ENCODE results near the gene ARIH1.
"Not testable (repeated sequence)": the region's sequence is repeated elsewhere in the genome, so short reads cannot be mapped to it uniquely, and the experiment has no call there.

Gene ARIH1, protein sequence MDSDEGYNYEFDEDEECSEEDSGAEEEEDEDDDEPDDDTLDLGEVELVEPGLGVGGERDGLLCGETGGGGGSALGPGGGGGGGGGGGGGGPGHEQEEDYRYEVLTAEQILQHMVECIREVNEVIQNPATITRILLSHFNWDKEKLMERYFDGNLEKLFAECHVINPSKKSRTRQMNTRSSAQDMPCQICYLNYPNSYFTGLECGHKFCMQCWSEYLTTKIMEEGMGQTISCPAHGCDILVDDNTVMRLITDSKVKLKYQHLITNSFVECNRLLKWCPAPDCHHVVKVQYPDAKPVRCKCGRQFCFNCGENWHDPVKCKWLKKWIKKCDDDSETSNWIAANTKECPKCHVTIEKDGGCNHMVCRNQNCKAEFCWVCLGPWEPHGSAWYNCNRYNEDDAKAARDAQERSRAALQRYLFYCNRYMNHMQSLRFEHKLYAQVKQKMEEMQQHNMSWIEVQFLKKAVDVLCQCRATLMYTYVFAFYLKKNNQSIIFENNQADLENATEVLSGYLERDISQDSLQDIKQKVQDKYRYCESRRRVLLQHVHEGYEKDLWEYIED

DNA sequence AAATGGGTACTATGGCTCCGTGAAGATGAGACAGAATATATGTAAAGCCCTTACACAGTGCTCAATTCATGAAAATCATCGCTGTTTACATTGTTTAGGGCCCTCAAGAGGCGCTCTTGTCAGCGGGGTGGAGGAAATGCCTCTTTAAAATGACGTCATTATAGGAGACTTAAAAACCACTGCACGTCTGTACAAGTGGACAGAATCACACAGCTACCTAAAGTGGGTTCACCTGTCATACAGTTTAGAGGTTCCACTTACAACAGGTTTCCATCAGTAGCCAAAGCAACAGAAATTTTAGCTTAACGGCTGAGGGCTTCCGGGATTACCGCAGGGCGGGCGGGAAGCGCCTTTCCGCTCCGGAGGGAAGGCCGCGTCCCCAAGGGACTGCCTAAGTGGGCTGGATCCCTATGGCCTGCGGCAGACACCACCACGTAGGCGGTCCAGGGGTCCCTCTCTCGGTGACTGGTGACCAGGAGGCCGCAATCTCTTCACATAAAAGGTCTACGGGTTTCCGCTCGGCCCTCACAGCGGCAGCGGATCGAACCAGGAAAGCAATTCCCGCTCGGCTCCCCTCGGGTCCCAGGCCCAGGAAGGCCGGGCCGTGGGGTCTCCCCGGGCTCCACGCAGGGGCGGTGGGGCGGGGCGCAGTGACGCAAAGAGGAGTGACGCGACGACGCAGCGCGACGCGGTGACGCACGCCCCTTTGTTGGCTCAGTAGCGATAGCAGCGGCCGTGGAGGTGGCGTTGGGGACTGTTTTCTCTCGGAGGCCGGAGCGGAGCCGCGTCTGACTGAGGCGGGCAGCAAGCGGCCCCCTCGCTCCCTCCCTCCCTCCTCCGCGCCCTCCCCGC, at the start of gene ARIH1:
Gene ARIH1 (plus strand): TSS at position 717 of the 852 bp plus-strand sequence. CDS start 310 bp downstream, outside the sequence.
- TF ChIP-seq, protein P1, sequence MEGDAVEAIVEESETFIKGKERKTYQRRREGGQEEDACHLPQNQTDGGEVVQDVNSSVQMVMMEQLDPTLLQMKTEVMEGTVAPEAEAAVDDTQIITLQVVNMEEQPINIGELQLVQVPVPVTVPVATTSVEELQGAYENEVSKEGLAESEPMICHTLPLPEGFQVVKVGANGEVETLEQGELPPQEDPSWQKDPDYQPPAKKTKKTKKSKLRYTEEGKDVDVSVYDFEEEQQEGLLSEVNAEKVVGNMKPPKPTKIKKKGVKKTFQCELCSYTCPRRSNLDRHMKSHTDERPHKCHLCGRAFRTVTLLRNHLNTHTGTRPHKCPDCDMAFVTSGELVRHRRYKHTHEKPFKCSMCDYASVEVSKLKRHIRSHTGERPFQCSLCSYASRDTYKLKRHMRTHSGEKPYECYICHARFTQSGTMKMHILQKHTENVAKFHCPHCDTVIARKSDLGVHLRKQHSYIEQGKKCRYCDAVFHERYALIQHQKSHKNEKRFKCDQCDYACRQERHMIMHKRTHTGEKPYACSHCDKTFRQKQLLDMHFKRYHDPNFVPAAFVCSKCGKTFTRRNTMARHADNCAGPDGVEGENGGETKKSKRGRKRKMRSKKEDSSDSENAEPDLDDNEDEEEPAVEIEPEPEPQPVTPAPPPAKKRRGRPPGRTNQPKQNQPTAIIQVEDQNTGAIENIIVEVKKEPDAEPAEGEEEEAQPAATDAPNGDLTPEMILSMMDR (IDR thresholded peaks at IDR 0.05; ENCODE audit: insufficient read depth, low read depth, low read length, missing control alignments), result peak; percentile 45
- peak; percentile 97 for DNase-seq (ENCODE audit: low read depth)
- H3K4me3 ChIP-seq (ENCODE audit: low read depth, low read length), result peak within 1 kb of the TSS; percentile 99

DNA sequence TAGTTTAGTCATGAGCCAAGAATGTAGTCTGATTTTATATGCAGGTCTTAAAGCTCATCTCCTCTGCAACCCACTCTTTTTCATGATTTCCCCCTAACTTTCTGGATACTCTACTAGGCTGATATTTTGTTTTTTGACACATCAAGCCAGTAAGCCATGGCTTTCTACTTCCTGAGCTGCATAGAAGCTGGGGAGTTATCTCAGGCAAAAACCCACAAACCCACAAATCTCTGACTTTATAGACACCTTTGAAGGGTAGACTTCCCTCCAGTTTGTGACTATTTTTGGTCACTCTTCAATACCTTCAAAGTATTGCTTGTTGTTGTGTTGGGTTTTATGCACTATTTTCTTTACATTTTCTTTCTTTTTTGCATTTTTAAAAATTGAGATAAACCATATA, 47.4 kb upstream of the ARIH1 start:
- H3K4me3 ChIP-seq (ENCODE audit: low read depth, low read length), result no peak overlapping the region
- TF ChIP-seq, protein P1 (IDR thresholded peaks at IDR 0.05; ENCODE audit: insufficient read depth, low read depth, low read length, missing control alignments), result no peak
- no peak for DNase-seq (ENCODE audit: low read depth)

DNA sequence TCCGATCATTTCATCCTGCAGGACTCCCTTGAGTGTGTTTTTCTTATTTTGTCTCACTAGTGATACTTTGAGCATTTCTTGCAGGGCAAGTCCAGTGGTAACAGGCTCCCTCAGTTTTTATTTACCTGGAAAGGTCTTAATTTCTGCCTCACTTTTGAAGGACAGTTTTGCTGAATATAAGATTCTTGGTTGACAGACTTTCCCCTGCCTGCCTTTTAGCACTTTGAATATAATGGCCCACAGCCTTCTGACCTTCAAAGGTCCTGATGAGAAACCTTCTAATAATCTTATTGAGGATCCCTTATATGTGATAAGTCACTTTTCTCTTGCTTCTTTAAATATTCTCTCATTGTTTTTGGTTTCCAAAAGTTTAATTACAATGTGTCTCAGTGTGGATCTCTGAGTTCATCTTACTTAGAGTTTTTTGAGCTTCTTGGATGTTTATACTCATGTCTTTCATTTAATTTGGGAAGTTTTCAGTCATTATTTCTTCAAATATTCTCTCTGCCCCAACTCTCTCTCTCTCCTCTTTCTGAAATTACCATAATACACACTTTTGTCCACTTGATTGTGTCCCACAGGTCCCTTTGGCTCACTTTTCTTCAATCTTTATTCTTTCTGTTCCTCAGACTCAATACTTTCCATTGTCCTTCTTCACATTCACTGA, 36.3 kb upstream of the ARIH1 start:
- H3K4me3 ChIP-seq (ENCODE audit: low read depth, low read length), result no peak overlapping the region
- TF ChIP-seq, protein P1 (IDR thresholded peaks at IDR 0.05; ENCODE audit: insufficient read depth, low read depth, low read length, missing control alignments), result no peak
- DNase-seq (ENCODE audit: low read depth), result no peak

DNA sequence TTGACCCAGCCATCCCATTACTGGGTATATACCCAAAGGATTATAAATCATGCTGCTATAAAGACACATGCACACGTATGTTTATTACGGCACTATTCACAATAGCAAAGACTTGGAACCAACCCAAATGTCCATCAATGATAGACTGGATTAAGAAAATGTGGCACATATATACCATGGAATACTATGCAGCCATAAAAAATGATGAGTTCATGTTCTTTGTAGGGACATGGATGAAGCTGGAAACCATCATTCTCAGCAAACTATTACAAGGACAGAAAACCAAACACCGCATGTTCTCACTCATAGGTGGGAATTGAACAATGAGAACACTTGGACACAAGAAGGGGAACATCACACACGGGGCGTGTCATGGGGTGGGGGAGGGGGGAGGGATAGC, 31.3 kb upstream of the ARIH1 start:
- not testable (repeated sequence) for DNase-seq (ENCODE audit: low read depth); H3K4me3 ChIP-seq (ENCODE audit: low read depth, low read length)

DNA sequence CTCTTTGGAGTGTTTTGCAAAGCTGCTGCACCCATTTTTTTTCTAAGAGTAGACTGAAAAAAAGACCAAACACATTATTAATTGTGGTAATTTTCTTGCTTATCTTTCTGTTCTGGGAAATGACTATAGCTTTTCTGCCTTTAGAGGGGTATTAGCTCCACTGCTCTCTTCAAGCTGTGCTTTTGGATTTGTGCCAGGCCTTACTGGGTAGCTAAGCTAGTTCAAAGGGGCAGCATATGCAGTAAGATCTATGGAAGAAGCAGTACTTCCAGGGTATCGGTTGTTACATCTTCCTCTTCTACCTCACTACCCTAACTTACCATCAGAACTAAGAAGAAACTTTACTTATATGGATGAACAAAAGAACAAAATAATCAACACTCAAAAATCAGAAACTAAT, 28.7 kb upstream of the ARIH1 start:
- DNase-seq (ENCODE audit: low read depth), result no peak
- H3K4me3 ChIP-seq (ENCODE audit: low read depth, low read length), result no peak overlapping the region
- TF ChIP-seq, protein P1 (IDR thresholded peaks at IDR 0.05; ENCODE audit: insufficient read depth, low read depth, low read length, missing control alignments), result no peak

DNA sequence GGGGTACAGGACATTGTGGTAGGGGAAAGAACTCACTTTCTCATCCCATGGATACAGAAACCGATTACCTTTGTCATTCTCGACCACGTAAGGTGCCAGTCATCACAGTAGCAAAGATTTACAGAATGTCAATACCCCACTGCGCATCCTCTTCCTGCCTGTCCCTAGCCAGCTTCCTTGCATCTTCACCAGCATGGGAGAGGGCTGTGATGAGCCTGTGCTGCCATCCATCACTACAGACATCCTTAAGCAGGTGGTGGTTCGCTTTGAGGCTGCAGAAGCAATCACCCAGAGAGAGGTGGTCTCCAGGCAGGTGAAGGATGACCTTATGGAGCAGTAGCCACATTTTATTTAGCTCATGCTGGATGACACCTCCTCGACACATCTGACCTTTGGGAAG, 23.3 kb upstream of the ARIH1 start:
- TF ChIP-seq, protein P1 (IDR thresholded peaks at IDR 0.05; ENCODE audit: insufficient read depth, low read depth, low read length, missing control alignments), result no peak
- H3K4me3 ChIP-seq (ENCODE audit: low read depth, low read length), result no peak overlapping the region

More for the DNA sequence above, 23.3 kb upstream of the ARIH1 start:
- DNase-seq (ENCODE audit: low read depth), result no peak
